Caco-2 (cell line): ENCODE measurements around the gene PHKB. TPM values are rescaled to one million over a fixed set of nuclear protein-coding genes. Genes with fewer than 3 reads are reported as not detected.

Experiments
- BruUV-seq: library from RNA; stranded (reverse); fragments of 400-500 nt; replicated peaks from 2 replicates; lab custom pipeline; 2021; lab: Mats Ljungman, UMichigan
- CTCF ChIA-PET: fragments of 300-600 bp; sonication (Branson Sonifier 250); formaldehyde crosslinking; loops from one replicate; lab custom pipeline; 2022; ENCODE audit warnings: antibody characterized with exemption; lab: Charles Lee
- POLR2A ChIA-PET: fragments of 300-600 bp; sonication (Branson Sonifier 250); formaldehyde crosslinking; loops from one replicate; lab custom pipeline; 2022; ENCODE audit warnings: antibody characterized with exemption; lab: Charles Lee
- DNase-seq, 2 experiments: peaks; one replicate each; pipeline versions ENCODE4 v3.0.0 to v3.0.0-alpha.2; 2020 to 2022
- H3K27me3 ChIP-seq: replicated peaks from 2 replicates; pipeline ENCODE4 v1.6.0; 2011; ENCODE audit warnings: low read length; ENCODE audit not compliant: control insufficient read depth, insufficient read depth
- H3K36me3 ChIP-seq: 2 replicates; pipeline ENCODE4 v1.5.1; 2011; ENCODE audit warnings: low read length; ENCODE audit not compliant: control insufficient read depth, insufficient read depth
- H3K4me1 ChIP-seq: fragments of 250-450 bp; sonication (Bioruptor Pico); 2 replicates; pipeline ENCODE4 v1.5.1; 2020; ENCODE audit warnings: mild to moderate bottlenecking
- H3K4me3 ChIP-seq: 2 replicates; pipeline ENCODE4 v1.5.1; 2011; ENCODE audit warnings: low read depth, mild to moderate bottlenecking, control low read depth, low read length
- H3K9me3 ChIP-seq: fragments of 250-450 bp; sonication (Bioruptor Pico); 2 replicates; pipeline ENCODE4 v1.5.1; 2020; ENCODE audit warnings: mild to moderate bottlenecking, moderate library complexity
- H3K27ac Mint-ChIP-seq: one replicate; pipeline ENCODE4 v1.8.0; 2022; ENCODE audit warnings: mixed read lengths; ENCODE audit not compliant: unreplicated experiment
- H3K27me3 Mint-ChIP-seq: one replicate; pipeline ENCODE4 v1.8.0; 2022; ENCODE audit warnings: mixed read lengths; ENCODE audit not compliant: insufficient read depth, unreplicated experiment
- H3K36me3 Mint-ChIP-seq: one replicate; pipeline ENCODE4 v1.8.0; 2022; ENCODE audit warnings: mild to moderate bottlenecking, mixed read lengths; ENCODE audit not compliant: insufficient read depth, unreplicated experiment
- H3K4me1 Mint-ChIP-seq: one replicate; pipeline ENCODE4 v1.8.0; 2022; ENCODE audit warnings: low read depth, mixed read lengths; ENCODE audit not compliant: unreplicated experiment
- H3K4me3 Mint-ChIP-seq: one replicate; pipeline ENCODE4 v1.8.0; 2022; ENCODE audit warnings: mild to moderate bottlenecking, moderate library complexity, mixed read lengths; ENCODE audit not compliant: unreplicated experiment
- H3K9me3 Mint-ChIP-seq: one replicate; pipeline ENCODE4 v1.8.0; 2022; ENCODE audit warnings: mixed read lengths; ENCODE audit not compliant: unreplicated experiment
- intact Hi-C: fragments of 100-400 bp; cut with micrococcal nuclease; formaldehyde crosslinking; loops from one replicate; pipeline ENCODE4 v1.10.0; 2022; ENCODE audit not compliant: unreplicated experiment
- total RNA-seq: library from RNA; stranded (reverse); gene quantifications from 2 replicates; pipeline ENCODE4 v1.2.3, GENCODE V29; 2022
- TF ChIP-seq, protein P1 (sequence below), 2 experiments: fragments of 200-600 bp in 1 of 2; IDR thresholded peaks; 1 replicate in 1 of 2; 2 replicates in 1 of 2; pipeline versions ENCODE4 v1.5.1 to v1.8.0; 2011 to 2022; ENCODE audit warnings: antibody characterized with exemption in 1 of 2, control low read depth in 1 of 2, inconsistent platforms in 1 of 2, low read depth in 1 of 2, low read length in 1 of 2, mild to moderate bottlenecking in 1 of 2, moderate library complexity in 1 of 2; ENCODE audit not compliant: insufficient read depth in 1 of 2, severe bottlenecking in 1 of 2, unreplicated experiment in 1 of 2

PHKB gene
- total RNA-seq, 1 experiment from 2014 or later, result 74.2 TPM

GRCh38 chr16:47705266-47705665, 244.1 kb downstream of the PHKB start:
- ChIA-PET POLR2A (no interaction called here), CTCF (no interaction called here)
- no peaks in the 10 kb centered on the region for H3K4me1 Mint-ChIP-seq

DNA sequence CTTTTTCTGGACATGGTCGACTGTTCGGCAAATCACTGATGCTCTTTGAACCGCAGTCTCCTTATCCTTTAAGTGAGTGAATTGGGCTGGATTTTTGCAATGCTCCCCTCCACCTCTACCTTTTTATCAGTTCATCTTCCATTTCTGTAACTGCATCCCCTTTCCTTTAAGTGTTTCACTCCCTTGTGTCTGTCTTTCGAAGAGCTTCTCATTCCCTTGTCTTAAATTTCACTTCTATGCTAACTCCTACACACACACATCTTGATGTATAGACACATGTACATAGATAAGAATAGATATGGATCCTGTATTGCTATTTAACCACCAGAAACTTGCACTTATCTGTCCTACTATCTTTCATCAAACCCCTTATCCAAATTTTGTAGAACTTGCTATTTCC, 250.7 kb downstream of the PHKB start:
- peaks cover 7% of the 10 kb centered on the region for H3K4me1 ChIP-seq
- ChIA-PET CTCF (no interaction called here), POLR2A (no interaction called here)
- BruUV-seq, result no TSS peak
- no peaks in the 10 kb centered on the region for H3K27me3 ChIP-seq
- no peaks in the 10 kb centered on the region for H3K9me3 ChIP-seq
- no peaks in the 10 kb centered on the region for H3K36me3 ChIP-seq
- Mint-ChIP-seq H3K4me3 (no peak overlapping the region), H3K4me1 (peaks cover 4% of the 10 kb centered on the region), H3K9me3 (peaks cover 6% of the 10 kb centered on the region), H3K27ac (no peak overlapping the region), H3K27me3 (no peaks in the 10 kb centered on the region), H3K36me3 (no peaks in the 10 kb centered on the region)
- TF ChIP-seq, protein P1, sequence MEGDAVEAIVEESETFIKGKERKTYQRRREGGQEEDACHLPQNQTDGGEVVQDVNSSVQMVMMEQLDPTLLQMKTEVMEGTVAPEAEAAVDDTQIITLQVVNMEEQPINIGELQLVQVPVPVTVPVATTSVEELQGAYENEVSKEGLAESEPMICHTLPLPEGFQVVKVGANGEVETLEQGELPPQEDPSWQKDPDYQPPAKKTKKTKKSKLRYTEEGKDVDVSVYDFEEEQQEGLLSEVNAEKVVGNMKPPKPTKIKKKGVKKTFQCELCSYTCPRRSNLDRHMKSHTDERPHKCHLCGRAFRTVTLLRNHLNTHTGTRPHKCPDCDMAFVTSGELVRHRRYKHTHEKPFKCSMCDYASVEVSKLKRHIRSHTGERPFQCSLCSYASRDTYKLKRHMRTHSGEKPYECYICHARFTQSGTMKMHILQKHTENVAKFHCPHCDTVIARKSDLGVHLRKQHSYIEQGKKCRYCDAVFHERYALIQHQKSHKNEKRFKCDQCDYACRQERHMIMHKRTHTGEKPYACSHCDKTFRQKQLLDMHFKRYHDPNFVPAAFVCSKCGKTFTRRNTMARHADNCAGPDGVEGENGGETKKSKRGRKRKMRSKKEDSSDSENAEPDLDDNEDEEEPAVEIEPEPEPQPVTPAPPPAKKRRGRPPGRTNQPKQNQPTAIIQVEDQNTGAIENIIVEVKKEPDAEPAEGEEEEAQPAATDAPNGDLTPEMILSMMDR (IDR thresholded peaks at IDR 0.05; ENCODE audit: insufficient read depth in 1 of 2, low read depth in 1 of 2, low read length in 1 of 2, severe bottlenecking in 1 of 2, unreplicated experiment in 1 of 2), result no peak
- intact Hi-C loops, result no loop called here
- H3K4me3 ChIP-seq, result no peak overlapping the region
- no peak for DNase-seq

More at GRCh38 chr16:47705266-47705665, 244.1 kb downstream of the PHKB start:
- no peak for DNase-seq
- TF ChIP-seq, protein P1 (IDR thresholded peaks at IDR 0.05; ENCODE audit: insufficient read depth in 1 of 2, low read depth in 1 of 2, low read length in 1 of 2, severe bottlenecking in 1 of 2, unreplicated experiment in 1 of 2), result no peak
- Histone ChIP-seq H3K27me3 (no peaks in the 10 kb centered on the region), H3K4me1 (no peaks in the 10 kb centered on the region), H3K36me3 (no peaks in the 10 kb centered on the region), H3K4me3 (no peak overlapping the region), H3K9me3 (no peaks in the 10 kb centered on the region)
- Mint-ChIP-seq H3K27me3 (no peaks in the 10 kb centered on the region), H3K36me3 (no peaks in the 10 kb centered on the region), H3K9me3 (no peaks in the 10 kb centered on the region), H3K4me3 (no peak overlapping the region), H3K27ac (no peak overlapping the region)
- no TSS peak for BruUV-seq
- intact Hi-C loops, result no loop called here

- H3K27ac Mint-ChIP-seq, result no peak overlapping the region
- Histone ChIP-seq H3K4me1 (peaks cover 8% of the 10 kb centered on the region), H3K36me3 (no peaks in the 10 kb centered on the region), H3K9me3 (no peaks in the 10 kb centered on the region), H3K27me3 (no peaks in the 10 kb centered on the region), H3K4me3 (no peak overlapping the region)
- no peaks in the 10 kb centered on the region for H3K27me3 Mint-ChIP-seq
- TF ChIP-seq, protein P1 (IDR thresholded peaks at IDR 0.05; ENCODE audit: insufficient read depth in 1 of 2, low read depth in 1 of 2, low read length in 1 of 2, severe bottlenecking in 1 of 2, unreplicated experiment in 1 of 2), result no peak
- CTCF ChIA-PET, result no interaction called here
- H3K4me1 Mint-ChIP-seq, result peaks cover 6% of the 10 kb centered on the region
- intact Hi-C loops, result no loop called here
- DNase-seq, result no peak
- POLR2A ChIA-PET, result no interaction called here
- H3K9me3 Mint-ChIP-seq, result peaks cover 6% of the 10 kb centered on the region
- H3K36me3 Mint-ChIP-seq, result no peaks in the 10 kb centered on the region
- no TSS peak for BruUV-seq
- no peak overlapping the region for H3K4me3 Mint-ChIP-seq
Observed at GRCh38 chr16:47712276-47713224, 251.4 kb downstream of the PHKB start.
